Measurements from ENCODE around the gene ETV6. TPM values are rescaled to one million over a fixed set of nuclear protein-coding genes. Genes with fewer than 3 reads are reported as not detected.

ETV6 gene
- total RNA-seq, 1 experiment from 2014 or later: 17.2 TPM

DNA sequence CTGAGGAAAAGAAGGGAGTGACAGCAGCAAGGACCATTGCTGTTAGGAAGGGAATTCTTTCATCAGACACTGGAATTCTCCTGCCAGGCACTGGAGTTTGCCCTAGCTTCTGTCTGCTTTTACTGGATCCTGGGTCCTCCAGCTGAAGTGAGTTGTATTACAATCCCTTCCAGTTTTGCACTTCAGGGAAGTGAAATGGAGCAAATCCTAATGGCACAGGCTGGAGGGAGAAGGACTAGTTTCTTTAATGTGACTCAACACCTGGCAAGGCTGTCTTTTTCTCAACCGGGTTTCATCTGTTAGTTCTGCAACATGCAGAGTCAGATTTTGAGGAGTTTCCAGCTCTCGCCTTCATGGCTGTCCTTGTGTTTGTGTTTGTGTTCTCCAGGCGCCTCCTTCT is 45.8 kb downstream of the ETV6 start:
- no peak overlapping the region for H3K27ac ChIP-seq (ENCODE audit: low read length)
- no peaks in the 10 kb centered on the region for H3K36me3 ChIP-seq (ENCODE audit: control insufficient read depth, insufficient read depth, low read length)
- TF ChIP-seq, protein P1, sequence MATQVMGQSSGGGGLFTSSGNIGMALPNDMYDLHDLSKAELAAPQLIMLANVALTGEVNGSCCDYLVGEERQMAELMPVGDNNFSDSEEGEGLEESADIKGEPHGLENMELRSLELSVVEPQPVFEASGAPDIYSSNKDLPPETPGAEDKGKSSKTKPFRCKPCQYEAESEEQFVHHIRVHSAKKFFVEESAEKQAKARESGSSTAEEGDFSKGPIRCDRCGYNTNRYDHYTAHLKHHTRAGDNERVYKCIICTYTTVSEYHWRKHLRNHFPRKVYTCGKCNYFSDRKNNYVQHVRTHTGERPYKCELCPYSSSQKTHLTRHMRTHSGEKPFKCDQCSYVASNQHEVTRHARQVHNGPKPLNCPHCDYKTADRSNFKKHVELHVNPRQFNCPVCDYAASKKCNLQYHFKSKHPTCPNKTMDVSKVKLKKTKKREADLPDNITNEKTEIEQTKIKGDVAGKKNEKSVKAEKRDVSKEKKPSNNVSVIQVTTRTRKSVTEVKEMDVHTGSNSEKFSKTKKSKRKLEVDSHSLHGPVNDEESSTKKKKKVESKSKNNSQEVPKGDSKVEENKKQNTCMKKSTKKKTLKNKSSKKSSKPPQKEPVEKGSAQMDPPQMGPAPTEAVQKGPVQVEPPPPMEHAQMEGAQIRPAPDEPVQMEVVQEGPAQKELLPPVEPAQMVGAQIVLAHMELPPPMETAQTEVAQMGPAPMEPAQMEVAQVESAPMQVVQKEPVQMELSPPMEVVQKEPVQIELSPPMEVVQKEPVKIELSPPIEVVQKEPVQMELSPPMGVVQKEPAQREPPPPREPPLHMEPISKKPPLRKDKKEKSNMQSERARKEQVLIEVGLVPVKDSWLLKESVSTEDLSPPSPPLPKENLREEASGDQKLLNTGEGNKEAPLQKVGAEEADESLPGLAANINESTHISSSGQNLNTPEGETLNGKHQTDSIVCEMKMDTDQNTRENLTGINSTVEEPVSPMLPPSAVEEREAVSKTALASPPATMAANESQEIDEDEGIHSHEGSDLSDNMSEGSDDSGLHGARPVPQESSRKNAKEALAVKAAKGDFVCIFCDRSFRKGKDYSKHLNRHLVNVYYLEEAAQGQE (IDR thresholded peaks at IDR 0.05; ENCODE audit: insufficient read depth in 1 of 2, low read depth in 2 of 2, low read length in 1 of 2): no peak
- TF ChIP-seq SIN3A (IDR thresholded peaks at IDR 0.05; ENCODE audit: borderline replicate concordance, insufficient read depth, low read depth, low read length): no peak
- no peak for TF ChIP-seq TCF7L2 (IDR thresholded peaks at IDR 0.05; ENCODE audit: low read depth, low read length)
- TF ChIP-seq, protein P2, sequence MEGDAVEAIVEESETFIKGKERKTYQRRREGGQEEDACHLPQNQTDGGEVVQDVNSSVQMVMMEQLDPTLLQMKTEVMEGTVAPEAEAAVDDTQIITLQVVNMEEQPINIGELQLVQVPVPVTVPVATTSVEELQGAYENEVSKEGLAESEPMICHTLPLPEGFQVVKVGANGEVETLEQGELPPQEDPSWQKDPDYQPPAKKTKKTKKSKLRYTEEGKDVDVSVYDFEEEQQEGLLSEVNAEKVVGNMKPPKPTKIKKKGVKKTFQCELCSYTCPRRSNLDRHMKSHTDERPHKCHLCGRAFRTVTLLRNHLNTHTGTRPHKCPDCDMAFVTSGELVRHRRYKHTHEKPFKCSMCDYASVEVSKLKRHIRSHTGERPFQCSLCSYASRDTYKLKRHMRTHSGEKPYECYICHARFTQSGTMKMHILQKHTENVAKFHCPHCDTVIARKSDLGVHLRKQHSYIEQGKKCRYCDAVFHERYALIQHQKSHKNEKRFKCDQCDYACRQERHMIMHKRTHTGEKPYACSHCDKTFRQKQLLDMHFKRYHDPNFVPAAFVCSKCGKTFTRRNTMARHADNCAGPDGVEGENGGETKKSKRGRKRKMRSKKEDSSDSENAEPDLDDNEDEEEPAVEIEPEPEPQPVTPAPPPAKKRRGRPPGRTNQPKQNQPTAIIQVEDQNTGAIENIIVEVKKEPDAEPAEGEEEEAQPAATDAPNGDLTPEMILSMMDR (IDR thresholded peaks at IDR 0.05): no peak
- no peak for TF ChIP-seq POLR2AphosphoS5 (IDR thresholded peaks at IDR 0.05; ENCODE audit: low read depth, low read length)
- H3K9me3 ChIP-seq (ENCODE audit: control insufficient read depth, insufficient read depth, low read depth, low read length): no peaks in the 10 kb centered on the region
- ChIA-PET CTCF (no interaction called here), POLR2A (no interaction called here)
- H3K4me1 ChIP-seq (ENCODE audit: control insufficient read depth, insufficient read depth, low read length): no peaks in the 10 kb centered on the region
- intact Hi-C loops (cut with micrococcal nuclease; ENCODE audit: unreplicated experiment): no loop called here
- ATAC-seq: no peak
- no peak for DNase-seq (ENCODE audit: low read depth, low spot score)
- in situ Hi-C loops (cut with HindIII; ENCODE audit: low pct_unique_long_range_greater_than_20kb, low sequenced_read_pairs): no loop called here
- no peak overlapping the region for H3K4me3 ChIP-seq (ENCODE audit: low read depth in 2 of 2, low read length in 2 of 2)
- BruUV-seq (replicated peaks): no TSS peak
- no peaks in the 10 kb centered on the region for H3K27me3 ChIP-seq (ENCODE audit: control insufficient read depth, insufficient read depth, low read length)

DNA sequence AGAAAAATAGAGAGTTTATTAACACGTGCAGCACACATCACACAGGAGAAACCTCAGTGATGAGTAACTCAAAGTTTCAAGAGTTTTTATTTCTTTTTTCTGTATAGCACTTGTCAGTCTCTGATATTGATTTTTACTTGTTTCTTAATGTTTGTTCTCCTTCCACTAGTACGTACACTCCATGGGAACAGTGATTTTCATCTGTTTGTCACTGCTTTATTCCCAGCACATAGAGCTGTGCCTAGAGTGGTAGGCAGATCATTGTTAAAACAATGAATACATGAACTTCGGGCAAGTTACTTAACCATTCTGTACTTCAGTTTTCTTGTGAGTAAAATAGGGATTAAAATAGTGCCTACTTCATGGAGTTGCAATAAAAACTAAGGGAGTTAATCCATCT is 46.6 kb downstream of the ETV6 start:
- ChIA-PET POLR2A (interaction anchor here (0.6 kb wide), 1 partner anchor 880 kb away, joined by 3 read pairs; no protein-coding TSS in a partner anchor), CTCF (no interaction called here)
- Histone ChIP-seq H3K27me3 (ENCODE audit: control insufficient read depth, insufficient read depth, low read length) (no peaks in the 10 kb centered on the region), H3K4me3 (ENCODE audit: low read depth in 2 of 2, low read length in 2 of 2) (no peak overlapping the region), H3K27ac (ENCODE audit: low read length) (no peak overlapping the region), H3K4me1 (ENCODE audit: control insufficient read depth, insufficient read depth, low read length) (no peaks in the 10 kb centered on the region), H3K36me3 (ENCODE audit: control insufficient read depth, insufficient read depth, low read length) (no peaks in the 10 kb centered on the region), H3K9me3 (ENCODE audit: control insufficient read depth, insufficient read depth, low read depth, low read length) (no peaks in the 10 kb centered on the region)
- TF ChIP-seq, protein P2 (IDR thresholded peaks at IDR 0.05): no peak
- TF ChIP-seq SIN3A (IDR thresholded peaks at IDR 0.05; ENCODE audit: borderline replicate concordance, insufficient read depth, low read depth, low read length) (no peak), TCF7L2 (IDR thresholded peaks at IDR 0.05; ENCODE audit: low read depth, low read length) (no peak), POLR2AphosphoS5 (IDR thresholded peaks at IDR 0.05; ENCODE audit: low read depth, low read length) (no peak)
- TF ChIP-seq, protein P1 (IDR thresholded peaks at IDR 0.05; ENCODE audit: insufficient read depth in 1 of 2, low read depth in 2 of 2, low read length in 1 of 2): no peak
- ATAC-seq (no peak), DNase-seq (ENCODE audit: low read depth, low spot score) (no peak)
- intact Hi-C loops (cut with micrococcal nuclease; ENCODE audit: unreplicated experiment) (no loop called here), in situ Hi-C loops (cut with HindIII; ENCODE audit: low pct_unique_long_range_greater_than_20kb, low sequenced_read_pairs) (no loop called here)
- no TSS peak for BruUV-seq (replicated peaks)

All from Panc1 (cell line).